22Rv1 (cell line): ENCODE measurements around the gene RNF213.

ENCODE experiments used
- ZFX ChIP-seq: fragments of 450-650 bp; IDR thresholded peaks from 2 replicates; pipeline ENCODE4 v1.6.1; 2017; ENCODE audit warnings: antibody characterized with exemption, borderline replicate concordance
- TF ChIP-seq, protein P1 (sequence below): fragments of 450-650 bp; IDR thresholded peaks from 2 replicates; pipeline ENCODE4 v1.5.1; 2017; ENCODE audit warnings: mild to moderate bottlenecking

DNA sequence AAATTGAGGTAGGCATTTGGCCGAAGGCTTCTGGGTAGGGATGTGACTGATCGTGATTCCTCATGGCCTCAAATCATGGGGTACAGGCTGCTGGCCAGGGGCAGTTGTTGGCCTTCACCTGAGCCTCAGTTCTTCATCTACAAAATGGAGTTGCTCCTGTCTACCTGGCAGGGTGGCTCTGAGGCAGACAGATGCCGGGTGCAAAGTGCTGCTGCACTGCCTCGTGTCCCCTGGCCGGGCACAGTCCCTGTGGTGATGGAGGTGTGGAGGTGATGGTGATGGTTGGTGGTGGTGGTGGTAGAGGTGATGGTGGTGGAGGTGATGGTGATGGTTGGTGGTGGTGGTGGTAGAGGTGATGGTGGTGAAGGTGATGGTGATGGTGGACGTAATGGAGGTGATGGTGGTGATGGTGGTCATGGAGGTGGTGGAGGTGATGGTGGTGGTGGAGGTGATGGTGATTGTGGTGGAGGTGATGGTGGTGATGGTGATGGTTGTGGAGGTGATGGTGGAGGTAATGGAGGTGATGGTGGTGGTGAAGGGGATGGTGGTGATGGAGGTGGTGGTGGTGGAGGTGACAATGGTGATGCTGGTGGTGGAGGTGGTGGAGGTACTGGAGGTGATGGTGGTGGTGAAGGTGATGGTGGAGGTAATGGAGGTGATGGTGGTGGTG is 52.6 kb downstream of the RNF213 start:
- TF ChIP-seq ZFX, result no peak
- TF ChIP-seq, protein P1, sequence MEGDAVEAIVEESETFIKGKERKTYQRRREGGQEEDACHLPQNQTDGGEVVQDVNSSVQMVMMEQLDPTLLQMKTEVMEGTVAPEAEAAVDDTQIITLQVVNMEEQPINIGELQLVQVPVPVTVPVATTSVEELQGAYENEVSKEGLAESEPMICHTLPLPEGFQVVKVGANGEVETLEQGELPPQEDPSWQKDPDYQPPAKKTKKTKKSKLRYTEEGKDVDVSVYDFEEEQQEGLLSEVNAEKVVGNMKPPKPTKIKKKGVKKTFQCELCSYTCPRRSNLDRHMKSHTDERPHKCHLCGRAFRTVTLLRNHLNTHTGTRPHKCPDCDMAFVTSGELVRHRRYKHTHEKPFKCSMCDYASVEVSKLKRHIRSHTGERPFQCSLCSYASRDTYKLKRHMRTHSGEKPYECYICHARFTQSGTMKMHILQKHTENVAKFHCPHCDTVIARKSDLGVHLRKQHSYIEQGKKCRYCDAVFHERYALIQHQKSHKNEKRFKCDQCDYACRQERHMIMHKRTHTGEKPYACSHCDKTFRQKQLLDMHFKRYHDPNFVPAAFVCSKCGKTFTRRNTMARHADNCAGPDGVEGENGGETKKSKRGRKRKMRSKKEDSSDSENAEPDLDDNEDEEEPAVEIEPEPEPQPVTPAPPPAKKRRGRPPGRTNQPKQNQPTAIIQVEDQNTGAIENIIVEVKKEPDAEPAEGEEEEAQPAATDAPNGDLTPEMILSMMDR, result no peak
